HEK293 (cell line): ENCODE results near the gene OLIG2.

ENCODE experiments used
- CTCF ChIA-PET: fragments of 350-600 bp; formaldehyde crosslinking; extraction: SDS; loops from one replicate; lab custom pipeline; 2021; ENCODE audit warnings: antibody characterized with exemption; lab: Yijun Ruan, JAX
- POLR2A ChIA-PET: fragments of 300-600 bp; formaldehyde crosslinking; extraction: SDS; loops from one replicate; lab custom pipeline; 2020; ENCODE audit warnings: antibody characterized with exemption, inconsistent platforms; lab: Yijun Ruan, JAX
- H3K27ac ChIP-seq: fragments of 200-500 bp; sonication (Bioruptor generic); 2 replicates; pipeline ENCODE4 v1.5.1; 2014; ENCODE audit warnings: low read depth, low read length, control low read depth, inconsistent platforms; ENCODE audit errors: extremely low read depth
- H3K36me3 ChIP-seq, 2 experiments: fragments of 200-500 bp in 1 of 2; sonication (Bioruptor generic) in 1 of 2; 1 replicate in 1 of 2; 2 replicates in 1 of 2; pipeline ENCODE4 v1.5.1; 2014 to 2017; ENCODE audit warnings: inconsistent platforms in 2 of 2, low read length in 2 of 2; ENCODE audit not compliant: control insufficient read depth in 2 of 2, insufficient read depth in 1 of 2
- H3K4me1 ChIP-seq: fragments of 200-500 bp; sonication (Bioruptor generic); 2 replicates; pipeline ENCODE4 v1.5.1; 2014; ENCODE audit warnings: mild to moderate bottlenecking, low read length, inconsistent platforms; ENCODE audit not compliant: control insufficient read depth, insufficient read depth
- H3K4me3 ChIP-seq: 2 replicates; pipeline ENCODE4 v1.5.1; 2011; ENCODE audit warnings: low read depth, mild to moderate bottlenecking, control low read depth, low read length, moderate library complexity
- H3K9me3 ChIP-seq: fragments of 200-500 bp; sonication (Bioruptor generic); 2 replicates; pipeline ENCODE4 v1.5.1; 2014; ENCODE audit warnings: low read depth, low read length, inconsistent platforms; ENCODE audit not compliant: control insufficient read depth, insufficient read depth
- BCL11A ChIP-seq: fragments of 450-650 bp; formaldehyde crosslinking; IDR thresholded peaks from 2 replicates; pipeline ENCODE4 v1.5.1; 2016; ENCODE audit warnings: low read depth, missing biosample characterization, missing genetic modification characterization
- GLIS1 ChIP-seq: fragments of 450-650 bp; formaldehyde crosslinking; IDR thresholded peaks from 2 replicates; pipeline ENCODE4 v1.5.1; 2016; ENCODE audit warnings: missing biosample characterization, missing genetic modification characterization
- HOXD13 ChIP-seq: sonication (generic); formaldehyde crosslinking; IDR thresholded peaks from 2 replicates; pipeline ENCODE4 v1.8.0; 2022; ENCODE audit warnings: missing genetic modification reagents, borderline replicate concordance
- KLF1 ChIP-seq: fragments of 450-650 bp; formaldehyde crosslinking; IDR thresholded peaks from 2 replicates; pipeline ENCODE4 v1.5.1; 2016; ENCODE audit warnings: missing biosample characterization, missing genetic modification characterization
- KLF16 ChIP-seq: fragments of 450-650 bp; formaldehyde crosslinking; IDR thresholded peaks from 2 replicates; pipeline ENCODE4 v1.5.1; 2017; ENCODE audit warnings: missing biosample characterization, missing genetic modification characterization
- SCRT2 ChIP-seq: fragments of 450-650 bp; formaldehyde crosslinking; IDR thresholded peaks from 2 replicates; pipeline ENCODE4 v1.5.1; 2016; ENCODE audit warnings: missing biosample characterization, missing genetic modification characterization
- SP2 ChIP-seq: fragments of 450-650 bp; formaldehyde crosslinking; IDR thresholded peaks from 2 replicates; pipeline ENCODE4 v1.5.1; 2016; ENCODE audit warnings: missing biosample characterization, missing genetic modification characterization
- TCF7L2 ChIP-seq: IDR thresholded peaks from 2 replicates; pipeline ENCODE4 v1.6.1; 2011; ENCODE audit warnings: low read depth, mild to moderate bottlenecking, inconsistent platforms, low read length, moderate library complexity, borderline replicate concordance
- TRIM28 ChIP-seq: IDR thresholded peaks from 2 replicates; pipeline ENCODE4 v1.6.1; 2011; ENCODE audit warnings: low read length, control low read depth, borderline replicate concordance
- ZBTB1 ChIP-seq: fragments of 450-650 bp; formaldehyde crosslinking; IDR thresholded peaks from 2 replicates; pipeline ENCODE4 v1.5.1; 2016; ENCODE audit warnings: missing biosample characterization, missing genetic modification characterization
- ZBTB17 ChIP-seq: fragments of 450-650 bp; formaldehyde crosslinking; IDR thresholded peaks from 2 replicates; pipeline ENCODE4 v1.5.1; 2016; ENCODE audit warnings: missing biosample characterization, missing genetic modification characterization
- ZBTB6 ChIP-seq: fragments of 450-650 bp; formaldehyde crosslinking; IDR thresholded peaks from 2 replicates; pipeline ENCODE4 v1.5.1; 2017; ENCODE audit warnings: missing biosample characterization, missing genetic modification characterization
- ZBTB8A ChIP-seq: fragments of 450-650 bp; formaldehyde crosslinking; IDR thresholded peaks from 2 replicates; pipeline ENCODE4 v1.5.1; 2016; ENCODE audit warnings: missing biosample characterization, missing genetic modification characterization
- ZFP69B ChIP-seq: fragments of 450-650 bp; formaldehyde crosslinking; IDR thresholded peaks from 2 replicates; pipeline ENCODE4 v1.5.1; 2016; ENCODE audit warnings: missing biosample characterization, missing genetic modification characterization
- ZNF133 ChIP-seq: fragments of 450-650 bp; formaldehyde crosslinking; IDR thresholded peaks from 2 replicates; pipeline ENCODE4 v1.5.1; 2016; ENCODE audit warnings: missing biosample characterization, missing genetic modification characterization
- ZNF157 ChIP-seq: fragments of 450-650 bp; formaldehyde crosslinking; IDR thresholded peaks from 2 replicates; pipeline ENCODE4 v1.5.1; 2016; ENCODE audit warnings: missing biosample characterization, missing genetic modification characterization
- ZNF223 ChIP-seq: fragments of 450-650 bp; formaldehyde crosslinking; IDR thresholded peaks from 2 replicates; pipeline ENCODE4 v1.5.1; 2016; ENCODE audit warnings: missing biosample characterization, missing genetic modification characterization
- ZNF24 ChIP-seq: fragments of 450-650 bp; formaldehyde crosslinking; IDR thresholded peaks from 2 replicates; pipeline ENCODE4 v1.5.1; 2016; ENCODE audit warnings: missing biosample characterization, missing genetic modification characterization
- ZNF311 ChIP-seq: fragments of 450-650 bp; formaldehyde crosslinking; IDR thresholded peaks from 2 replicates; pipeline ENCODE4 v1.5.1; 2017; ENCODE audit warnings: missing biosample characterization, missing genetic modification characterization, borderline replicate concordance
- ZNF624 ChIP-seq: fragments of 450-650 bp; formaldehyde crosslinking; IDR thresholded peaks from 2 replicates; pipeline ENCODE4 v1.5.1; 2017; ENCODE audit warnings: missing biosample characterization, missing genetic modification characterization
- ZNF654 ChIP-seq: fragments of 450-650 bp; formaldehyde crosslinking; IDR thresholded peaks from 2 replicates; pipeline ENCODE4 v1.5.1; 2016; ENCODE audit warnings: low read depth, missing biosample characterization, missing genetic modification characterization
- ZNF670 ChIP-seq: fragments of 450-650 bp; formaldehyde crosslinking; IDR thresholded peaks from 2 replicates; pipeline ENCODE4 v1.5.1; 2016; ENCODE audit warnings: missing biosample characterization, missing genetic modification characterization, low read depth
- ZNF701 ChIP-seq: fragments of 450-650 bp; formaldehyde crosslinking; IDR thresholded peaks from 2 replicates; pipeline ENCODE4 v1.5.1; 2016; ENCODE audit warnings: missing biosample characterization, missing genetic modification characterization
- ZNF704 ChIP-seq: fragments of 450-650 bp; formaldehyde crosslinking; IDR thresholded peaks from 2 replicates; pipeline ENCODE4 v1.5.1; 2016; ENCODE audit warnings: missing biosample characterization, missing genetic modification characterization
- TF ChIP-seq, protein P1 (sequence below): fragments of 450-650 bp; formaldehyde crosslinking; IDR thresholded peaks from 2 replicates; pipeline ENCODE4 v1.5.1; 2016; ENCODE audit warnings: missing biosample characterization, missing genetic modification characterization
- TF ChIP-seq, protein P2 (sequence below): fragments of 450-650 bp; formaldehyde crosslinking; IDR thresholded peaks from 2 replicates; pipeline ENCODE4; 2016; ENCODE audit warnings: missing biosample characterization, missing genetic modification characterization
- TF ChIP-seq, protein P3 (sequence below): fragments of 450-650 bp; formaldehyde crosslinking; IDR thresholded peaks from 2 replicates; pipeline ENCODE4 v1.5.1; 2016; ENCODE audit warnings: missing biosample characterization, missing genetic modification characterization, borderline replicate concordance

OLIG2 gene

DNA sequence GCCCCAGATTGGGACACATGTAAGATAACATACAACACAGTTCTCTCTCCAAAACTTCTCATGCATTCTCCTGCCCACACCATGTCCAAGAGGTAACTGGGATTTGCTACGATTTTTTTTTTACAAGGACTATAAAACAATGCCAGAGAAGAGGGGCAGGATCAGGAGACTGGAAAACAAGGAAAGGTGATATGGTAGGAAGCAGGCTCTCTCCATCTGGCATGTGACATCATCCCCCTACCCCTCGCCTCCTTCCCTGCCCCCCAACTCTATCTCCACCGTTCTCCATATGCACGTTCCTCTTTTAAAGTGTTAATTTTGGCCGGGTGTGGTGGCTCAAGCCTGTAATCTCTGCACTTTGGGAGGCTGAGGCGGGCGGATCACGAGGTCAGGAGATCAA lies 20.7 kb downstream of the OLIG2 start:
- POLR2A ChIA-PET = no interaction called here

DNA sequence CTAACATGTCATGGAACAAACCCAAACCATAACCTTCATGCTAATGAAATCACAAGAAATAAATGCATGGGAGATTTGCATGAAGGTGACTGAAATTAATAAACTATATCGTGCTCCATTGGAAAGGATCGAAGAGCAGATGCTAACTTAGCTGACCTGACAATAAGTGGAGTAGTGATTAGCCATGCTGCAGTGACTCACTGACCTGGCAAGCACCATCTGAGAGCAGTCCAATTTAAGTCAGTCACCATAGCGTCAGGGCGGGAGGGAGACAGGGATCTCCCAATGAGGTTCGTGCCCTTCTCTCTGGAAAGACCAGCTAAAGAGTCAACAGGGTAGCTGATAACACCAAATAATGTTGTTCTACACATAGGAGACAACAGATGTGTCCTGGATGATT lies 21.5 kb downstream of the OLIG2 start:
- H3K9me3 ChIP-seq = no peaks in the 10 kb centered on the region
- CTCF ChIA-PET = interaction anchor here (0.8 kb wide), 1 partner anchor 15 kb away, joined by 3 read pairs; no protein-coding TSS in a partner anchor
- H3K4me3 ChIP-seq = no peak overlapping the region
- POLR2A ChIA-PET = no interaction called here
- TF ChIP-seq GLIS1 (tag by site-specific recombination) (no peak), ZNF704 (tag by site-specific recombination) (no peak), ZNF670 (tag by site-specific recombination) (no peak), ZBTB8A (no peak), KLF16 (tag by site-specific recombination) (no peak), TCF7L2 (no peak), KLF1 (tag by site-specific recombination) (no peak), ZBTB1 (tag by site-specific recombination) (no peak), SP2 (no peak), ZNF654 (tag by site-specific recombination) (no peak), SCRT2 (no peak), ZFP69B (tag by site-specific recombination) (no peak), ZNF624 (tag by site-specific recombination) (no peak), HOXD13 (no peak)
- TF ChIP-seq, protein P1, sequence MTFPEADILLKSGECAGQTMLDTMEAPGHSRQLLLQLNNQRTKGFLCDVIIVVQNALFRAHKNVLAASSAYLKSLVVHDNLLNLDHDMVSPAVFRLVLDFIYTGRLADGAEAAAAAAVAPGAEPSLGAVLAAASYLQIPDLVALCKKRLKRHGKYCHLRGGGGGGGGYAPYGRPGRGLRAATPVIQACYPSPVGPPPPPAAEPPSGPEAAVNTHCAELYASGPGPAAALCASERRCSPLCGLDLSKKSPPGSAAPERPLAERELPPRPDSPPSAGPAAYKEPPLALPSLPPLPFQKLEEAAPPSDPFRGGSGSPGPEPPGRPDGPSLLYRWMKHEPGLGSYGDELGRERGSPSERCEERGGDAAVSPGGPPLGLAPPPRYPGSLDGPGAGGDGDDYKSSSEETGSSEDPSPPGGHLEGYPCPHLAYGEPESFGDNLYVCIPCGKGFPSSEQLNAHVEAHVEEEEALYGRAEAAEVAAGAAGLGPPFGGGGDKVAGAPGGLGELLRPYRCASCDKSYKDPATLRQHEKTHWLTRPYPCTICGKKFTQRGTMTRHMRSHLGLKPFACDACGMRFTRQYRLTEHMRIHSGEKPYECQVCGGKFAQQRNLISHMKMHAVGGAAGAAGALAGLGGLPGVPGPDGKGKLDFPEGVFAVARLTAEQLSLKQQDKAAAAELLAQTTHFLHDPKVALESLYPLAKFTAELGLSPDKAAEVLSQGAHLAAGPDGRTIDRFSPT (tag by site-specific recombination) = no peak
- TF ChIP-seq, protein P2, sequence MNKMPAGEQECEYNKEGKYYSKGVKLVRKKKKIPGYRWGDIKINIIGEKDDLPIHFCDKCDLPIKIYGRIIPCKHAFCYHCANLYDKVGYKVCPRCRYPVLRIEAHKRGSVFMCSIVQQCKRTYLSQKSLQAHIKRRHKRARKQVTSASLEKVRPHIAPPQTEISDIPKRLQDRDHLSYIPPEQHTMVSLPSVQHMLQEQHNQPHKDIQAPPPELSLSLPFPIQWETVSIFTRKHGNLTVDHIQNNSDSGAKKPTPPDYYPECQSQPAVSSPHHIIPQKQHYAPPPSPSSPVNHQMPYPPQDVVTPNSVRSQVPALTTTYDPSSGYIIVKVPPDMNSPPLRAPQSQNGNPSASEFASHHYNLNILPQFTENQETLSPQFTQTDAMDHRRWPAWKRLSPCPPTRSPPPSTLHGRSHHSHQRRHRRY = no peak
- peaks cover 3% of the 10 kb centered on the region; the same call in 1 of the 2 replicates for H3K4me1 ChIP-seq
- no peaks in the 10 kb centered on the region for H3K36me3 ChIP-seq
- H3K27ac ChIP-seq = no peak overlapping the region

More for the DNA sequence above, 20.7 kb downstream of the OLIG2 start:
- Histone ChIP-seq H3K36me3 (no peaks in the 10 kb centered on the region), H3K4me1 (peaks cover 3% of the 10 kb centered on the region; the same call in 1 of the 2 replicates), H3K27ac (no peak overlapping the region), H3K9me3 (no peaks in the 10 kb centered on the region), H3K4me3 (no peak overlapping the region)
- CTCF ChIA-PET = interaction anchor here (0.9 kb wide), 1 partner anchor 52 kb away, joined by 5 read pairs; no protein-coding TSS in a partner anchor
- TF ChIP-seq ZNF311 (tag by site-specific recombination) (no peak), ZBTB17 (tag by site-specific recombination) (peak; percentile 60; the same call in 1 of the 2 replicates)
- TF ChIP-seq, all 188 proteins: peak for 1

GRCh38 chr21:33051925-33052324 lies 26.2 kb downstream of the OLIG2 start:
- H3K27ac ChIP-seq = no peak overlapping the region
- H3K4me3 ChIP-seq = no peak overlapping the region
- no peaks in the 10 kb centered on the region for H3K9me3 ChIP-seq
- POLR2A ChIA-PET = no interaction called here
- no peaks in the 10 kb centered on the region for H3K36me3 ChIP-seq
- H3K4me1 ChIP-seq = no peaks in the 10 kb centered on the region
- CTCF ChIA-PET = interaction anchor here (0.5 to 1.4 kb wide), 2 partner anchors 24 to 76 kb away, joined by 3 to 4 read pairs; no protein-coding TSS in a partner anchor
- TF ChIP-seq ZNF701 = no peak
- no peak for TF ChIP-seq ZNF157 (tag by site-specific recombination)
- no peak for TF ChIP-seq ZNF223
- TF ChIP-seq, protein P3, sequence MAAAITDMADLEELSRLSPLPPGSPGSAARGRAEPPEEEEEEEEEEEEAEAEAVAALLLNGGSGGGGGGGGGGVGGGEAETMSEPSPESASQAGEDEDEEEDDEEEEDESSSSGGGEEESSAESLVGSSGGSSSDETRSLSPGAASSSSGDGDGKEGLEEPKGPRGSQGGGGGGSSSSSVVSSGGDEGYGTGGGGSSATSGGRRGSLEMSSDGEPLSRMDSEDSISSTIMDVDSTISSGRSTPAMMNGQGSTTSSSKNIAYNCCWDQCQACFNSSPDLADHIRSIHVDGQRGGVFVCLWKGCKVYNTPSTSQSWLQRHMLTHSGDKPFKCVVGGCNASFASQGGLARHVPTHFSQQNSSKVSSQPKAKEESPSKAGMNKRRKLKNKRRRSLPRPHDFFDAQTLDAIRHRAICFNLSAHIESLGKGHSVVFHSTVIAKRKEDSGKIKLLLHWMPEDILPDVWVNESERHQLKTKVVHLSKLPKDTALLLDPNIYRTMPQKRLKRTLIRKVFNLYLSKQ (tag by site-specific recombination) = no peak
- TF ChIP-seq BCL11A (tag by site-specific recombination) = no peak
- no peak for TF ChIP-seq ZNF133 (tag by site-specific recombination)
- no peak for TF ChIP-seq TRIM28
- no peak for TF ChIP-seq ZBTB6 (tag by site-specific recombination)
- no peak for TF ChIP-seq ZNF24 (tag by site-specific recombination)
